Natural killer cell treated with Interleukin-12 subunit alpha and Interleukin-12 subunit beta and Interleukin-15 and Interleukin-18, amount 100 ng/mL, for 72 hours (primary cell): Measurements from ENCODE around the gene SUPT5H. TPM values are rescaled to one million over a fixed set of nuclear protein-coding genes. Genes with fewer than 3 reads are reported as not detected.

Experiments used
- ATAC-seq, 2 donors: fragments of 150-1000 bp; cut with Tn5 transposase in 1 of 2; sonication (Bioruptor Pico), chemical (Tn5 transposase) in 1 of 2; 2 replicates each; pipeline ENCODE4 v1.10.0; 2021
- DNase-seq: peaks from one replicate; pipeline ENCODE4 v3.0.0; 2022; ENCODE audit warnings: low spot score
- H3K27ac Mint-ChIP-seq, 2 donors: 1 replicate in 1 of 2; 2 replicates in 1 of 2; pipeline ENCODE4 v1.8.0; 2022; ENCODE audit warnings: mixed read lengths in 2 of 2, mild to moderate bottlenecking in 1 of 2, moderate library complexity in 1 of 2
- H3K27me3 Mint-ChIP-seq, 2 donors: 1 replicate in 1 of 2; 2 replicates in 1 of 2; pipeline ENCODE4 v1.8.0; 2022; ENCODE audit warnings: mixed read lengths in 2 of 2
- H3K36me3 Mint-ChIP-seq: one replicate; pipeline ENCODE4 v1.8.0; 2022; ENCODE audit warnings: mixed read lengths
- H3K4me1 Mint-ChIP-seq, 2 donors: 1 replicate in 1 of 2; 2 replicates in 1 of 2; pipeline ENCODE4 v1.8.0; 2022; ENCODE audit warnings: low read depth in 2 of 2, mixed read lengths in 2 of 2, mild to moderate bottlenecking in 1 of 2
- H3K4me3 Mint-ChIP-seq: one replicate; pipeline ENCODE4 v1.8.0; 2022; ENCODE audit warnings: mixed read lengths
- H3K9me3 Mint-ChIP-seq: 2 replicates; pipeline ENCODE4 v1.8.0; 2022; ENCODE audit warnings: mixed read lengths
- total RNA-seq, 2 donors: library from RNA; stranded (reverse); gene quantifications; one replicate each; pipeline ENCODE4 v1.2.3, GENCODE V29; 2022

The SUPT5H gene
- total RNA-seq, 2 donors from 2014 or later, result 164 to 192 TPM

GRCh38 chr19:39405958-39406655 is 39.3 kb upstream of the SUPT5H start:
- ATAC-seq, result no peak
- DNase-seq, result no peak
- peaks cover 52 to 58% of the 10 kb centered on the region in 2 donors for H3K4me1 Mint-ChIP-seq

GRCh38 chr19:39406656-39407409 is 38.5 kb upstream of the SUPT5H start, which contains the start of gene ZFP36:
TSS of gene ZFP36 (plus strand) at chr19:39406847. CDS start at chr19:39406905, 58 bp downstream.
- peak within 1 kb of the TSS; percentile 78 to 98 for H3K27ac Mint-ChIP-seq
- peaks cover 6% of the 10 kb centered on the region for H3K36me3 Mint-ChIP-seq
- H3K4me1 Mint-ChIP-seq, result peaks cover 52 to 58% of the 10 kb centered on the region in 2 donors
- peak within 1 kb of the TSS; percentile 81 for H3K4me3 Mint-ChIP-seq
- H3K9me3 Mint-ChIP-seq, result no peaks in the 10 kb centered on the region
- ATAC-seq (peak; percentile 51 to 68), DNase-seq (peak; percentile 85)
- H3K27me3 Mint-ChIP-seq, result no peaks in the 10 kb centered on the region

More at GRCh38 chr19:39405958-39406655, 39.3 kb upstream of the SUPT5H start:
- Mint-ChIP-seq H3K4me3 (peak overlapping the region; percentile 81), H3K9me3 (no peaks in the 10 kb centered on the region), H3K36me3 (peaks cover 6% of the 10 kb centered on the region), H3K27ac (peak overlapping the region; percentile 78 to 98), H3K27me3 (no peaks in the 10 kb centered on the region)

- H3K27me3 Mint-ChIP-seq, result no peaks in the 10 kb centered on the region
- no peaks in the 10 kb centered on the region for H3K9me3 Mint-ChIP-seq
- H3K4me3 Mint-ChIP-seq, result peak overlapping the region; percentile 81
- peak overlapping the region; percentile 78 to 98 for H3K27ac Mint-ChIP-seq
- ATAC-seq (no peak), DNase-seq (no peak)
- H3K36me3 Mint-ChIP-seq, result peaks cover 6% of the 10 kb centered on the region
- H3K4me1 Mint-ChIP-seq, result peaks cover 52 to 57% of the 10 kb centered on the region in 2 donors
These were observed 38.0 kb upstream of the SUPT5H start for GRCh38 chr19:39407410-39407659.

GRCh38 chr19:39407660-39408391 is 37.6 kb upstream of the SUPT5H start:
- H3K27me3 Mint-ChIP-seq, result no peaks in the 10 kb centered on the region
- H3K4me3 Mint-ChIP-seq, result peak overlapping the region; percentile 81
- peaks cover 47 to 52% of the 10 kb centered on the region in 2 donors for H3K4me1 Mint-ChIP-seq
- H3K36me3 Mint-ChIP-seq, result peaks cover 6% of the 10 kb centered on the region
- peak overlapping the region; percentile 78 to 98 for H3K27ac Mint-ChIP-seq
- H3K9me3 Mint-ChIP-seq, result no peaks in the 10 kb centered on the region
- ATAC-seq (no peak), DNase-seq (no peak)

GRCh38 chr19:39408392-39409207 is 36.8 kb upstream of the SUPT5H start:
- ATAC-seq (no peak), DNase-seq (no peak)
- peak overlapping the region; percentile 78 to 98 for H3K27ac Mint-ChIP-seq
- no peaks in the 10 kb centered on the region for H3K9me3 Mint-ChIP-seq
- peaks cover 47 to 52% of the 10 kb centered on the region in 2 donors for H3K4me1 Mint-ChIP-seq
- peaks cover 6% of the 10 kb centered on the region for H3K36me3 Mint-ChIP-seq
- H3K4me3 Mint-ChIP-seq, result peak overlapping the region; percentile 81
- no peaks in the 10 kb centered on the region for H3K27me3 Mint-ChIP-seq

- Mint-ChIP-seq H3K36me3 (peaks cover 6% of the 10 kb centered on the region), H3K4me1 (peaks cover 55 to 56% of the 10 kb centered on the region in 2 donors)
- ATAC-seq, result peak; percentile 2 to 13
These were observed 36.0 kb upstream of the SUPT5H start for GRCh38 chr19:39409208-39410016.

GRCh38 chr19:39410017-39410830 is 35.2 kb upstream of the SUPT5H start:
- Mint-ChIP-seq H3K4me1 (peaks cover 58 to 59% of the 10 kb centered on the region in 2 donors), H3K27me3 (no peaks in the 10 kb centered on the region), H3K9me3 (no peaks in the 10 kb centered on the region), H3K36me3 (peaks cover 6% of the 10 kb centered on the region), H3K27ac (peak overlapping the region; percentile 78 to 98), H3K4me3 (peak overlapping the region; percentile 81)
- ATAC-seq, result peak in 1 of 2 donors; percentile 37
- peak; percentile 77 for DNase-seq

More at GRCh38 chr19:39409208-39410016, 36.0 kb upstream of the SUPT5H start:
- Mint-ChIP-seq H3K4me3 (peak overlapping the region; percentile 81), H3K27me3 (no peaks in the 10 kb centered on the region), H3K27ac (peak overlapping the region; percentile 78 to 98), H3K9me3 (no peaks in the 10 kb centered on the region)
- DNase-seq, result peak; percentile 79

- Mint-ChIP-seq H3K36me3 (peaks cover 6% of the 10 kb centered on the region), H3K27me3 (no peaks in the 10 kb centered on the region), H3K4me3 (peak overlapping the region; percentile 81), H3K4me1 (peaks cover 59 to 62% of the 10 kb centered on the region in 2 donors), H3K27ac (peak overlapping the region; percentile 78 to 98), H3K9me3 (no peaks in the 10 kb centered on the region)
- ATAC-seq (no peak), DNase-seq (no peak)
These were observed 34.6 kb upstream of the SUPT5H start for GRCh38 chr19:39410831-39411080.

- Mint-ChIP-seq H3K27ac (peak overlapping the region; percentile 78 to 98), H3K9me3 (no peaks in the 10 kb centered on the region), H3K4me1 (peaks cover 56 to 59% of the 10 kb centered on the region in 2 donors), H3K36me3 (peaks cover 6% of the 10 kb centered on the region), H3K4me3 (peak overlapping the region; percentile 81), H3K27me3 (no peaks in the 10 kb centered on the region)
- DNase-seq (no peak), ATAC-seq (no peak)
These were observed 34.1 kb upstream of the SUPT5H start for GRCh38 chr19:39411081-39411831.

GRCh38 chr19:39411832-39412099 is 33.6 kb upstream of the SUPT5H start:
- H3K36me3 Mint-ChIP-seq, result peaks cover 6% of the 10 kb centered on the region

GRCh38 chr19:39412100-39412866 is 33.1 kb upstream of the SUPT5H start, which contains the start of gene PLEKHG2:
TSS of gene PLEKHG2 (plus strand) at chr19:39412669. CDS start at chr19:39414087, 1,418 bp downstream.
- Mint-ChIP-seq H3K4me1 (peaks cover 51 to 53% of the 10 kb centered on the region in 2 donors), H3K27me3 (no peaks in the 10 kb centered on the region), H3K9me3 (no peaks in the 10 kb centered on the region), H3K4me3 (peak within 1 kb of the TSS; percentile 81), H3K36me3 (peaks cover 6% of the 10 kb centered on the region), H3K27ac (peak within 1 kb of the TSS; percentile 78 to 98)
- ATAC-seq (peak; percentile 84 to 90), DNase-seq (peak; percentile 97)

More at GRCh38 chr19:39411832-39412099, 33.6 kb upstream of the SUPT5H start:
- H3K4me1 Mint-ChIP-seq, result peaks cover 53 to 56% of the 10 kb centered on the region in 2 donors
- H3K4me3 Mint-ChIP-seq, result peak overlapping the region; percentile 81
- peak; percentile 87 for DNase-seq
- peak; percentile 62 to 71 for ATAC-seq
- peak overlapping the region; percentile 78 to 98 for H3K27ac Mint-ChIP-seq
- H3K27me3 Mint-ChIP-seq, result no peaks in the 10 kb centered on the region
- H3K9me3 Mint-ChIP-seq, result no peaks in the 10 kb centered on the region
